Ovary (tissue), 3 donors: ENCODE data around the gene CBX4.
A peak's percentile ranks its signal among the peaks of the same experiment; 100 is the strongest.

Source experiments
- EP300 ChIP-seq: sonication (generic); formaldehyde crosslinking; IDR thresholded peaks from one replicate; pipeline ENCODE4 v1.6.1; 2017; ENCODE audit warnings: antibody characterized with exemption
- TF ChIP-seq, protein P1 (sequence below), 3 donors: fragments of 450-650 bp in 2 of 3; fragments of 200-600 bp in 1 of 3; IDR thresholded peaks; one replicate each; pipeline versions ENCODE4 v1.5.1 to v1.8.0; 2016 to 2022; ENCODE audit warnings: antibody characterized with exemption in 3 of 3, mild to moderate bottlenecking in 1 of 3
- donor health status: DM: no; HTN: no; CAD: no.

DNA sequence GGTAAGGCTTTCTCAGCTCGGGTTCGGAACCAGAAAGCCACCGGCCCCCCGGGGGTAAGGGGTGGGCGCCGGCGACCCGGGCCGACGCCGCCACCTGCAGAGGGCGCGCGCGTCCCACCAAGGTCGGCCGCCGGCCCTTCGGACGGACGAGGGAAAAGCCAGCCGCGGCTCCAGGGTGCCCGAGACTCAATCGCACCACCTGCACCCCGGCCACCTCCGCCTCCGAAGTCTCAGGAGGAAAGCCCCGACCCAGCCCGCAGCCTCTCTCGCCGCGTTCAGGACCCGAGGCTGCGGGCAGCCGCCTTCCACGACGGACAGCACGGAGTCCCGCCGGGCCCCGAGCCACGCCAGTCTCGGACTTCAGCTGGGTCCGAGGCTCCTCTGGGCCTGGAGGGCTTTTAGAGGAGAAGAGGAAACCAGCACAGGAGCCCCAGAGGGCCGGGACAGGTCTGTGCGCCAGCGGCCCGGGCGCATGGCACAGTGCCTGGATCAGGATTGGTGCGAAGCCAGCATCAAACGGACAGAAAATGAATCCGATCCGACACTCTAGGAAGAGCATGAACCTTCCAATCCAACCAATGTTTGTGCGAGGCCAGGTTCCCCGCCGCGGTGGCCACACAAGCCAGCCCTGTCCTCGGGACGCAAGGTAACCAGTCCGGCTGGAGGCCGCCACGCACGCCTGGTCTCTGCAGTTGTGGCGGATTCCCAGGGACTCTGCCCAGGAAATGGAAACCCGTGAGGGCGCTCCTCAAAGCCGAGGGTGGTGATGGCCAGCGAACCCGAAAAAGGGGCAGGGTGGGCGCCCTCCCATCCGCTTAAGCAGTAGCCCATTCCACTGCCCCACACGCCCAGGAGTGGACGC, 49.1 kb downstream of the CBX4 start:
- TF ChIP-seq, protein P1, sequence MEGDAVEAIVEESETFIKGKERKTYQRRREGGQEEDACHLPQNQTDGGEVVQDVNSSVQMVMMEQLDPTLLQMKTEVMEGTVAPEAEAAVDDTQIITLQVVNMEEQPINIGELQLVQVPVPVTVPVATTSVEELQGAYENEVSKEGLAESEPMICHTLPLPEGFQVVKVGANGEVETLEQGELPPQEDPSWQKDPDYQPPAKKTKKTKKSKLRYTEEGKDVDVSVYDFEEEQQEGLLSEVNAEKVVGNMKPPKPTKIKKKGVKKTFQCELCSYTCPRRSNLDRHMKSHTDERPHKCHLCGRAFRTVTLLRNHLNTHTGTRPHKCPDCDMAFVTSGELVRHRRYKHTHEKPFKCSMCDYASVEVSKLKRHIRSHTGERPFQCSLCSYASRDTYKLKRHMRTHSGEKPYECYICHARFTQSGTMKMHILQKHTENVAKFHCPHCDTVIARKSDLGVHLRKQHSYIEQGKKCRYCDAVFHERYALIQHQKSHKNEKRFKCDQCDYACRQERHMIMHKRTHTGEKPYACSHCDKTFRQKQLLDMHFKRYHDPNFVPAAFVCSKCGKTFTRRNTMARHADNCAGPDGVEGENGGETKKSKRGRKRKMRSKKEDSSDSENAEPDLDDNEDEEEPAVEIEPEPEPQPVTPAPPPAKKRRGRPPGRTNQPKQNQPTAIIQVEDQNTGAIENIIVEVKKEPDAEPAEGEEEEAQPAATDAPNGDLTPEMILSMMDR (IDR thresholded peaks at IDR 0.05): peak; percentile 45 to 75 (median 65)
- TF ChIP-seq EP300: no peak
